Activated T-cell treated with anti-CD3 and anti-CD28 coated beads, Interleukin-2, amount 50 U/mL, for 4 hours (primary cell): ENCODE results near the gene TMEM258. TPM values are rescaled to one million over a fixed set of nuclear protein-coding genes. Genes with fewer than 3 reads are reported as not detected.

Source experiments
- ATAC-seq, 2 donors: fragments of 200-7000 bp; cut with Tn5 transposase; one replicate each; pipeline ENCODE4 v1.10.0; 2021
- DNase-seq: peaks from one replicate; pipeline ENCODE4 v3.0.0-alpha.2; 2020
- H3K27me3 Mint-ChIP-seq: one replicate; pipeline ENCODE4 v1.8.0; 2021; ENCODE audit warnings: low read depth, mixed read lengths
- H3K36me3 Mint-ChIP-seq: one replicate; pipeline ENCODE4 v1.8.0; 2022; ENCODE audit warnings: mixed read lengths; ENCODE audit not compliant: insufficient read depth
- H3K4me1 Mint-ChIP-seq: one replicate; pipeline ENCODE4 v1.8.0; 2021; ENCODE audit warnings: low read depth, mixed read lengths
- H3K4me3 Mint-ChIP-seq: one replicate; pipeline ENCODE4 v1.8.0; 2021; ENCODE audit warnings: mild to moderate bottlenecking, moderate library complexity, mixed read lengths
- H3K9me3 Mint-ChIP-seq: one replicate; pipeline ENCODE4 v1.8.0; 2021; ENCODE audit warnings: mixed read lengths
- total RNA-seq, 3 donors: library from RNA; stranded (reverse); gene quantifications; one replicate each; pipeline ENCODE4 v1.2.1, GENCODE V29; 2021

The TMEM258 gene
- total RNA-seq, 3 donors from 2014 or later, result 139 to 143 (median 142) TPM

- Mint-ChIP-seq H3K4me3 (no peak overlapping the region), H3K36me3 (peaks cover 24% of the 10 kb centered on the region), H3K4me1 (peaks cover 18% of the 10 kb centered on the region), H3K27me3 (no peaks in the 10 kb centered on the region), H3K9me3 (no peaks in the 10 kb centered on the region)
- DNase-seq (no peak), ATAC-seq (no peak)
Observed at GRCh38 chr11:61795459-61795858, 3.1 kb upstream of the TMEM258 start.

GRCh38 chr11:61794579-61794978, 2.2 kb upstream of the TMEM258 start:
- H3K36me3 Mint-ChIP-seq, result peaks cover 28% of the 10 kb centered on the region
- ATAC-seq, result no peak
- peaks cover 25% of the 10 kb centered on the region for H3K4me1 Mint-ChIP-seq
- H3K9me3 Mint-ChIP-seq, result no peaks in the 10 kb centered on the region
- no peaks in the 10 kb centered on the region for H3K27me3 Mint-ChIP-seq
- DNase-seq, result no peak
- H3K4me3 Mint-ChIP-seq, result no peak overlapping the region

- peaks cover 26% of the 10 kb centered on the region for H3K4me1 Mint-ChIP-seq
- no peak for ATAC-seq
- H3K4me3 Mint-ChIP-seq, result peak overlapping the region; percentile 94
- peaks cover 34% of the 10 kb centered on the region for H3K36me3 Mint-ChIP-seq
- no peak for DNase-seq
- no peaks in the 10 kb centered on the region for H3K9me3 Mint-ChIP-seq
- H3K27me3 Mint-ChIP-seq, result no peaks in the 10 kb centered on the region
Observed at GRCh38 chr11:61793829-61794204, 1.4 kb upstream of the TMEM258 start.

- H3K9me3 Mint-ChIP-seq, result no peaks in the 10 kb centered on the region
- no peaks in the 10 kb centered on the region for H3K27me3 Mint-ChIP-seq
- H3K4me1 Mint-ChIP-seq, result peaks cover 26% of the 10 kb centered on the region
- peak; percentile 30 to 38 for ATAC-seq
- H3K36me3 Mint-ChIP-seq, result peaks cover 34% of the 10 kb centered on the region
- DNase-seq, result no peak
- H3K4me3 Mint-ChIP-seq, result peak overlapping the region; percentile 94
Observed at GRCh38 chr11:61793083-61793828, 857 bp upstream of the TMEM258 start.

- DNase-seq, result no peak
- peaks cover 31% of the 10 kb centered on the region for H3K36me3 Mint-ChIP-seq
- H3K9me3 Mint-ChIP-seq, result no peaks in the 10 kb centered on the region
- no peaks in the 10 kb centered on the region for H3K27me3 Mint-ChIP-seq
- H3K4me3 Mint-ChIP-seq, result peak overlapping the region; percentile 94
- peaks cover 21% of the 10 kb centered on the region for H3K4me1 Mint-ChIP-seq
- peak; percentile 15 to 28 for ATAC-seq
Observed at GRCh38 chr11:61791737-61792309, 576 bp downstream of the TMEM258 start.

- ATAC-seq (no peak), DNase-seq (no peak)
- Mint-ChIP-seq H3K4me1 (peaks cover 15% of the 10 kb centered on the region), H3K4me3 (no peak overlapping the region), H3K27me3 (no peaks in the 10 kb centered on the region), H3K9me3 (no peaks in the 10 kb centered on the region), H3K36me3 (peaks cover 29% of the 10 kb centered on the region)
Observed at GRCh38 chr11:61787928-61788491, 4.4 kb downstream of the TMEM258 start.

- no peak for DNase-seq
- ATAC-seq, result no peak
- no peak overlapping the region for H3K4me3 Mint-ChIP-seq
- peaks cover 8% of the 10 kb centered on the region for H3K4me1 Mint-ChIP-seq
- peaks cover 22% of the 10 kb centered on the region for H3K36me3 Mint-ChIP-seq
- no peaks in the 10 kb centered on the region for H3K27me3 Mint-ChIP-seq
- H3K9me3 Mint-ChIP-seq, result no peaks in the 10 kb centered on the region
Observed at GRCh38 chr11:61785837-61786402, 6.5 kb downstream of the TMEM258 start.

GRCh38 chr11:61784506-61784805, 7.9 kb downstream of the TMEM258 start:
- Mint-ChIP-seq H3K4me3 (no peak overlapping the region), H3K9me3 (no peaks in the 10 kb centered on the region), H3K4me1 (no peaks in the 10 kb centered on the region), H3K27me3 (no peaks in the 10 kb centered on the region), H3K36me3 (peaks cover 15% of the 10 kb centered on the region)
- DNase-seq (no peak), ATAC-seq (no peak)

GRCh38 chr11:61783717-61784505, 8.5 kb downstream of the TMEM258 start:
- H3K27me3 Mint-ChIP-seq, result no peaks in the 10 kb centered on the region
- H3K36me3 Mint-ChIP-seq, result peaks cover 10% of the 10 kb centered on the region
- no peaks in the 10 kb centered on the region for H3K9me3 Mint-ChIP-seq
- no peaks in the 10 kb centered on the region for H3K4me1 Mint-ChIP-seq
- ATAC-seq (no peak), DNase-seq (no peak)
- H3K4me3 Mint-ChIP-seq, result no peak overlapping the region

GRCh38 chr11:61782841-61783240, 9.6 kb downstream of the TMEM258 start:
- no peaks in the 10 kb centered on the region for H3K27me3 Mint-ChIP-seq
- H3K4me1 Mint-ChIP-seq, result peaks cover 6% of the 10 kb centered on the region
- no peaks in the 10 kb centered on the region for H3K9me3 Mint-ChIP-seq
- DNase-seq, result no peak
- ATAC-seq, result no peak
- no peak overlapping the region for H3K4me3 Mint-ChIP-seq
- peaks cover 8% of the 10 kb centered on the region for H3K36me3 Mint-ChIP-seq

- Mint-ChIP-seq H3K27me3 (no peaks in the 10 kb centered on the region), H3K4me3 (no peak overlapping the region)
Observed at GRCh38 chr11:61782299-61782698, 10.1 kb downstream of the TMEM258 start.

GRCh38 chr11:61781585-61781984, 10.8 kb downstream of the TMEM258 start:
- H3K27me3 Mint-ChIP-seq, result no peaks in the 10 kb centered on the region
- H3K36me3 Mint-ChIP-seq, result peaks cover 8% of the 10 kb centered on the region
- ATAC-seq (no peak), DNase-seq (no peak)
- no peak overlapping the region for H3K4me3 Mint-ChIP-seq
- peaks cover 14% of the 10 kb centered on the region for H3K4me1 Mint-ChIP-seq
- no peaks in the 10 kb centered on the region for H3K9me3 Mint-ChIP-seq

More at GRCh38 chr11:61782299-61782698, 10.1 kb downstream of the TMEM258 start:
- Mint-ChIP-seq H3K4me1 (peaks cover 8% of the 10 kb centered on the region), H3K36me3 (peaks cover 8% of the 10 kb centered on the region), H3K9me3 (no peaks in the 10 kb centered on the region)
- DNase-seq (no peak), ATAC-seq (no peak)

- no peak for ATAC-seq
- Mint-ChIP-seq H3K4me3 (no peak overlapping the region), H3K4me1 (peaks cover 16% of the 10 kb centered on the region), H3K36me3 (peaks cover 8% of the 10 kb centered on the region), H3K27me3 (no peaks in the 10 kb centered on the region), H3K9me3 (no peaks in the 10 kb centered on the region)
- DNase-seq, result no peak
Observed at GRCh38 chr11:61780581-61781162, 11.7 kb downstream of the TMEM258 start.
